Mesodermal cell (in vitro differentiated cells): ENCODE measurements around the gene DCAF6.

Experiments used
- H3K27ac ChIP-seq: 2 replicates; pipeline ENCODE4 v1.7.0; 2013; ENCODE audit warnings: mild to moderate bottlenecking, low read depth, low read length, moderate library complexity; ENCODE audit not compliant: severe bottlenecking
- H3K36me3 ChIP-seq: 2 replicates; pipeline ENCODE4 v1.7.1; 2013; ENCODE audit warnings: mild to moderate bottlenecking, low read length, moderate library complexity; ENCODE audit not compliant: control insufficient read depth, insufficient read depth
- H3K4me1 ChIP-seq: one replicate; pipeline ENCODE4 v1.7.1; 2013; ENCODE audit warnings: mild to moderate bottlenecking, low read length; ENCODE audit not compliant: insufficient read depth, control insufficient read depth, poor library complexity, severe bottlenecking
- H3K4me3 ChIP-seq: 2 replicates; pipeline ENCODE4 v1.7.0; 2013; ENCODE audit warnings: low read length, control low read depth, mild to moderate bottlenecking; ENCODE audit not compliant: insufficient read depth, poor library complexity, severe bottlenecking; ENCODE audit errors: extremely low read depth
- H3K9me3 ChIP-seq: 2 replicates; pipeline ENCODE4 v1.7.1; 2013; ENCODE audit warnings: mild to moderate bottlenecking, low read length, moderate library complexity; ENCODE audit not compliant: control insufficient read depth
- whole genome bisulfite sequencing, 2 experiments: methylation state at CpG; one replicate each; pipeline ENCODE4 v1.1.5; 2013; ENCODE audit warnings: missing lambda C conversion rate in 2 of 2; ENCODE audit not compliant: insufficient coverage in 2 of 2; 5-methylcytosine and 5-hydroxymethylcytosine counted together

The DCAF6 gene

DNA sequence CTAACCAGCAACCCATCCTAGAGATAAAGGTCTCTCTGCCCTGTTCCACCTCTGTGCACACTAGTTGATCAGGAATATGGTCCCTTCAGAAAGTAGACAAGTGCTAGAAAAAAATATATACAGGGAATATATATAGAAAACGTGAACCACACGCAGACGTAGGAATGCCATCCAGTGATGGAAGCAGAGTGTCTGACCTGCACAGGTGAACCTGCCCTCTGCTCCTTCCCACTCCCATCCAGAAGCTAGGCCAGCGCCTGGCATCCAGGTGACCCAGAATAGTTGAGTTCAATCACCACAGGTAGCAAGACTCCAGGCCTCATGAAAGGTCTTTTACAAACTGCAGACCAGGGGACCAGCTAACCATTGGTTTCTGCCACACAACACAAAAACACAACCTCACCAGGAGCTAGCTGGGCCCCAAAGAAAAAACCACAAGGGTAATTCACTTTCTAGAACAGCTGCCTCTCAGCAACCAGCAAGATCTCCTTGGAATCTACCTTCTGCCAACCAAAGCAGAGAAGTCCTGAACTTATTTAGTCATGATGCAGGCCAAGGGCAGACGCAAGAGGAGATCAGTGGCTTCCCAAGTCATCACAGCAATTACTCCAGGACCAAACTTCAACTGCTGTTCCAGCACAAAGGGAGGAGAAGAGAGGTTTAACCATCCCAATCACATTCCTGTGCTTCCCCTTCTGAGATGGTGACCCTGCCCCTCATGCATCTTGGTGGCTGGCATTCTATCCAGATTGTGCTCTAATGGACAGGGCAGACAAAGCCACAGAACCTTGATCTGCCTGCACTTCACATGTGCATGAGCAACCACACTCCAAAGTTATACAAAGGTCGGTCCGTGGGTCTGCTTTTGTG is 147.2 kb downstream of the DCAF6 start:
- no peaks in the 10 kb centered on the region for H3K4me1 ChIP-seq
- no peak overlapping the region for H3K4me3 ChIP-seq
- H3K36me3 ChIP-seq = peaks cover 67% of the 10 kb centered on the region
- no peaks in the 10 kb centered on the region for H3K9me3 ChIP-seq
- no peak overlapping the region for H3K27ac ChIP-seq
- WGBS, 2 experiments = 89 to 96% methylated on average over 3 of the region's 7 CpGs

DNA sequence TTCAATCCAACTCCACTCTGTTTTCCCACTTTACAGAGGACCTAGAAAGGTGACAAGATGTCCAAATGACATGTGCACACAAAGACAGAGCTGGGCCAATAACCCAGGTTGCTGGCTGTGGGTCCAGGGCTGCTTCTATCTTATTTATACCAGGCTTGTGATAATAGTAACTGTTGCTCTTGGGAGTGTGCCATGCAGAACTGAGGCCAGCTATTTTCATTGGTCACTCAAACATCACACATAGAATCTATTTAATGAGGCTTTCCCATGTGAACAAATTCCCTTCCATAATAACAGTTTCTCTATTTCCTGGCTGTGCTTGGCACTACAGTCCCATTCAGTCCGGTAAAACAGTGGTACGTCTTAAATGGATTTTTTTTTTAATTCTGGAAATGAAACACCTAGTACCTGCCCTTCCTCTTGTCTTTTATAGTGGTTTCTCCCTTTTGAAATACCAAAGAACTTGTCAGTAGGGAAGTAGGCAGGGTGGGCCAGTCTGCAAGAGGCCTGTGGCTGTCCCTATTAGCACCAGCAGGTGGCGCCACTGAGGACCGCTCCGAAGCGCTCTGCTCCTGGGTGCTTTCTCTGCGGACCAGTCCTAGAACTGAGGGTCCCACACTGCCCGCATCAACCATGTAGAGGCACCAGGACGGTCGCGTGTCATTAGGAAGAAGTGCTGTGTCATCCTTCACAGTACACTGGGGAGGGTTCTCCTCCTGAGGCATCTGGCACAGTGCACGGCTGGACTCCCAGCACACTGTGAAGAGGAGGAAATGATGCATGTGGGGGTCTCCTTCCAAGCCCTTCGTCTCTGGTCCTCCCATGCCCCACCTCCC is 148.1 kb downstream of the DCAF6 start:
- 32 to 40% methylated on average over 9 to 12 of the region's 13 CpGs for WGBS, 2 experiments
- no peak overlapping the region for H3K4me3 ChIP-seq

DNA sequence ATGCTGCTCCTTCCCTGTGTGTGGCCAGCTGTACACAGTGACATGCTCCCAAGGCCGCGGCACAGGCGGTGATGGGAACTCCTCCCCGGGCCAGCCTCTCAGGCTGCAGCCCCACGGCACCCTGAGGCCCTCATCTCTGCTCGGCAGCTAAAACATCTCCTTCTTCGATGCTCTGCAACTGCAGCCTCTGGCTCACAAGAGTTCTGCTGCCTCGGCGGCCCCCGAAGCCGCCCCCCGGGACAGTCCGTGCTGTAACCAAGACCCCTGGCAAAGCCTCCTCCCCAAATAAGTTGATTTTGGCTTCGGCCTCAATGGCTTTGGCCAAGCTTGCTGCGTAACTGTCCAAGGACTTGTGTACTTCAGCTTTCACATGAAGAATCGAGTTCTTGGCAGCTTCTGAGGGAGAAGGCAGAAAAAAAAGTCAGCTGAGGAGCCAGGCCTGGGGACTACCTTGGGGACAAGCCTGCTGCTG is 149.0 kb downstream of the DCAF6 start:
- Histone ChIP-seq H3K4me1 (no peaks in the 10 kb centered on the region), H3K9me3 (no peaks in the 10 kb centered on the region), H3K4me3 (no peak overlapping the region), H3K36me3 (peaks cover 73% of the 10 kb centered on the region), H3K27ac (no peak overlapping the region)
- WGBS, 2 experiments = 94 to 96% methylated on average over 14 to 15 of the region's 16 CpGs

More for the DNA sequence above, 148.1 kb downstream of the DCAF6 start:
- Histone ChIP-seq H3K4me1 (no peaks in the 10 kb centered on the region), H3K9me3 (no peaks in the 10 kb centered on the region), H3K36me3 (peaks cover 67% of the 10 kb centered on the region), H3K27ac (no peak overlapping the region)

DNA sequence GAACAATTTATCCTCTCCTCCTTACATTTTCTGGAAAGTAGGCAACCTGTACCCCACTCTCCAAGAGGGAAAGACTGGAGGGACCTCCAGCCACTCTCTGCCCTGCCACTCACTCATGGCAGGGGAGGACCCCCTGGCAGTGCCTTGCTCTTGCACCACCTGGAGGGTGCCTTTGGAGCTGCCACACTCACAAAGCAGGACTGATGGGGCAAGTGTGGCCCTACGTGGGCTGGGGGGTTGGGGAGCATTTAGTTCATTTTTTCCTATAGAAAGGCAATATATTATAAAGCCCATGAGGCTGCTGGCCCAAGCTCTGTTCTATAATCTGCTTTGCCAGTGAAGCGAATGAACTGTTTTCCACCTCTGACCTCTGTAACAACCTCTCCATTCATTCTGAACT is 150.0 kb downstream of the DCAF6 start:
- H3K4me1 ChIP-seq = no peaks in the 10 kb centered on the region
- no peaks in the 10 kb centered on the region for H3K9me3 ChIP-seq
- no peak overlapping the region for H3K27ac ChIP-seq
- H3K4me3 ChIP-seq = no peak overlapping the region
- WGBS, 2 experiments = no CpG with 5 or more reads among the region's 2 CpGs
- peaks cover 78% of the 10 kb centered on the region for H3K36me3 ChIP-seq

DNA sequence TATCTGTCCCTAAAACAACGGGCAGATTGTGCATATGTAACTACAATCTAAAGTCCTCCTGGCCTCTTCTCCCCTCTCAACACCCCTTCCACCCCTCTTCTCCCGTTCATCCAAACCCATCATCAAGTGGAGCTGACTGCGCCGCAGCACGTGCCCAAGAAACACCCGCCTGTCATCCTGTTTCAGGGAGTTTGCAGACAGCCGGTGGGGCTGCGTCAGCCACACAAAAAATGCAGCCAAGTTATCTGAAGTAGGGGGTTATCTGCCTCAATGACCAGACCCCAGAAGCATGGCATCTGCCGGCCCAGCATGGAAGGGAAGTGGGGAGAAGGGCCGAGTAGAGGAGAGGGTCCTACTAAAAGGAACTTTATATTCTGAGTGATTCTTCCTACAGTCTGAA is 151.2 kb downstream of the DCAF6 start:
- H3K36me3 ChIP-seq = peaks cover 70% of the 10 kb centered on the region
- H3K9me3 ChIP-seq = no peaks in the 10 kb centered on the region
- H3K4me1 ChIP-seq = no peaks in the 10 kb centered on the region
- no peak overlapping the region for H3K4me3 ChIP-seq
- WGBS, 2 experiments = 96 to 97% methylated on average over 7 to 9 of the region's 10 CpGs
- no peak overlapping the region for H3K27ac ChIP-seq

DNA sequence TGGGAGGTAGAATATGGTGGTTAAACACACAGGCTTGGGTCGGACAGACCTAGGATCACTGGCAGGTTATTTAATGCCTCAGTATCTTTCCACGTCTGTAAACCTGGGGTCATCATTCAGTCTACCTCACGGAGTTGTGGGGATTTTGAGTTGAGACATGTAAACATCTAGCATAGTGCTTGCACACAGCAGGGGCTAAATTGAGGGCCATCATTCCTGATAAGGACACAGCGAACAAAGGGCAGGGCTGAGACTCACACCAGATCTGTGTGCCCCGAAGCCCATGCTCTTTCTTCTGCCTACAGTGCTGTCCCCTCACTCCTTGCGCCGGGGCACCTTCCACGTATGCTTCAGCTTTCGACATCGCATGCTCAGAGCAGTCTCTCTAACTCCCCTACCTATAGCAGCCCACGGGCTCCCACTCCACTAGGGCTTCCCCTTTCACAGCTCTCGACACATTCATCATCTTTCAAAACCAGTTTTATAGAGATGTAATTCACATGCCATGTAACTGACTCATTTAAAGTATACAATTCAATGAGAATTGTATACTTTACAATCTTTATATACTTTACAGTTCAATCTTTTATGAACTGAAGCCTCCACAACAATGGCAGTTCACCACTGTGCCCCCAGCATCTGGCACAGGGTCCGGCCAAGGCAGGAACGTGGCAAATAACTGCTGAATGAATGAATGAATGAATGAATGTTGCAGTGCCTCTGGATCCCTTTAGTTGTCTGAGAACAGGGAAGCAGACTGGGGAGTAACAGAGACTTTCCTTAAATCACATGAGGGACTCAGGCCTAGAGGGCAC is 152.2 kb downstream of the DCAF6 start:
- H3K36me3 ChIP-seq = peaks cover 63% of the 10 kb centered on the region
- H3K9me3 ChIP-seq = no peaks in the 10 kb centered on the region
- no peak overlapping the region for H3K27ac ChIP-seq
- WGBS, 2 experiments = 92 to 95% methylated on average over 7 to 14 of the region's 14 CpGs
- no peak overlapping the region for H3K4me3 ChIP-seq
- no peaks in the 10 kb centered on the region for H3K4me1 ChIP-seq

DNA sequence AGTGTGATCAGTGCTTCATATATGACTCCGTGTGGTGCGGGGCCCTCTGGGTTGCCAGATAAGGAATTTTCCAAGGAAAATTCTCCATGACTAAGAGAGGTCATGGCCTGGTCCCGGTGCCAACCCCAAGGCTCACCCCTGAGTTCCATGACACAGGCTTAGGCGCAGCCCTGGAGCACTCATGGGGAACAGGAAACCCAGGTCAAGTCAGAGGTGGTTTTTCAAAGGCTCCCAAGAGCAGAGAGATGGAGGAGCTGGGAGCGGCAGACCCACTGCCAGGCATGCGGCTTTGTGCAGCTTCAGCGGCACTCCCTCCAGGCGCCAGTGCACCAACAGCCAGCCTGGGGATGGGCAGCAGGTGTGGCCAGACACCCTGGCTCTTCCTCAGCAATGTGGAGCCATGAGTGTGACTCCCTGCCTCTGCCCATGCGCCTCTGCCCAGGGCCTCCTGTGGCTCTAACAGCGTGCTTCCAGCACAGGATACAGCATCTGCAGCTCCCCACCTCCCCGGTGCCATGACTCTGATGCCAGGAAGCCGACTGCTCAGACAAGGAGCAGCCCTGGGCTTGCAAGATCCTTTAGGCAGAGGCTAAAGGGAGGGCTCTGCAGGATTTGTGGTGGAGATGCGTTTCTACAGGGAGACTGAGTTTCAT is 153.0 kb downstream of the DCAF6 start:
- 98 to 99% methylated on average over 11 to 13 of the region's 13 CpGs for WGBS, 2 experiments
- peaks cover 63% of the 10 kb centered on the region for H3K36me3 ChIP-seq
- no peak overlapping the region for H3K4me3 ChIP-seq
- H3K9me3 ChIP-seq = no peaks in the 10 kb centered on the region
- H3K27ac ChIP-seq = no peak overlapping the region
- H3K4me1 ChIP-seq = no peaks in the 10 kb centered on the region

DNA sequence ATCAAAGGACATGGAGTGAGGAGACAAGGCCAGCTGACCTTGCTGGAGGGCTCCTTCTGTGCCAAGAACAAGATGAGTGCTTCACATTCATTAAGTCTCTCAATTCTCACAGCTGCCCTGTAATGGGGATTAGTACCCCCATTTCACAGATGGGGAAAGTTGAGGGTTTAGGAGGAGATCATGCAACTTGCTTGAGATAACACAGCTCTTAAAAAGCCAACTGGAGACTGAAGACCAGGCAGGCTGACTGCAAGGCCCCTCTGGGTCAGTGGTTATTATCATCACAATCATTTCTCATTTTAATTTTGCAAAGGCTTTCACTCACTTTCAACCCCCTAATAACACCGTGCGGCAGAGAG is 153.5 kb downstream of the DCAF6 start:
- Histone ChIP-seq H3K27ac (no peak overlapping the region), H3K36me3 (peaks cover 63% of the 10 kb centered on the region), H3K9me3 (no peaks in the 10 kb centered on the region), H3K4me1 (no peaks in the 10 kb centered on the region), H3K4me3 (no peak overlapping the region)
- WGBS, 2 experiments = 100% methylated on average over 2 of the region's 2 CpGs; no CpG with 5 or more reads in 1 of the 2 experiments

DNA sequence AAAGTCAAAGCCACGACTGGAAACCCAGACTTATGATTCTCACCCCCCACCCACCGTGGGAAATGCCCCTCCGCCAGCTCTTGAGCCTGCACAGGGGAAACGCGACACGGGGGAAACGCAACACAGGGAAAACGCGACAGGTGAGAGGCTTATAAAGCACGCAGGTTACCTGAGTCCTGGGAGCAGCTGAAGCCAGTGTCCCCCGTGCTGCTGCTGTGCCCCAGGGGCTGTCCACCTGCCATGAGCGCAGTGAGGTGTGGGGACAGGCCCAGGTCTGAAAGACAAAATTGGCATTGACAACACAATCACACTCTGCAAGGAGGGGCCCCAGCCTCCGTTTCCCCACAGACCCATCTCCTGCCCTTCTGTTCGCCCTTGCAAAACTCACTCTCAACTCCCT is 153.9 kb downstream of the DCAF6 start:
- no peaks in the 10 kb centered on the region for H3K4me1 ChIP-seq
- WGBS, 2 experiments = 91 to 97% methylated on average over 14 of the region's 14 CpGs
- H3K4me3 ChIP-seq = no peak overlapping the region
- peaks cover 63% of the 10 kb centered on the region for H3K36me3 ChIP-seq
- H3K9me3 ChIP-seq = no peaks in the 10 kb centered on the region
- no peak overlapping the region for H3K27ac ChIP-seq

DNA sequence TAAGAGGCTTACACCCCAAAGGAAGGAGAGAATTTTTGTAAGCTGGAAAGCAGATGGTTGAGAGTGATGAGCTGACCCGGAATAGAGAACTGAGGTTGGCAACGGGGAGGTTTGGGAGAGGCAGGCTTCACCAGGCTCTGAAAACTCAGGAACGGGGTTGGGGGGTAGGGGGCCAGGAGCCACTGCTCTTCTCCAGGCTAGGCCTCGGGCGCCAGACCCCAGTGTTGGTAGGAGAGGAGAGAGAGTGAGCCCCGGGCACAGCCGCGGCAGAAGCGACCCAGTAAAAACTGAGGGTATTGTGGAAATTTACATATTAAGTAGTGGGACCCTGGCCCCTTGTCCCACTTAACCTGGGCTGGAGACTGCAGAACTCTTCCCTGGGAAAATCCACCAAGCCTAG is 154.6 kb downstream of the DCAF6 start:
- WGBS, 2 experiments = 87 to 100% methylated on average over 5 to 7 of the region's 9 CpGs
- Histone ChIP-seq H3K36me3 (peaks cover 63% of the 10 kb centered on the region), H3K9me3 (no peaks in the 10 kb centered on the region)

More for the DNA sequence above, 154.6 kb downstream of the DCAF6 start:
- Histone ChIP-seq H3K27ac (no peak overlapping the region), H3K4me1 (no peaks in the 10 kb centered on the region), H3K4me3 (no peak overlapping the region)
